HCT116 (cell line): ENCODE results near the gene CTTNBP2.

Source experiments
- CEBPB ChIP-seq: IDR thresholded peaks from 2 replicates; pipeline ENCODE4 v1.6.1; 2012; ENCODE audit warnings: low read depth
- ELF1 ChIP-seq: IDR thresholded peaks from 2 replicates; pipeline ENCODE4 v1.6.1; 2012; ENCODE audit warnings: low read depth, borderline replicate concordance
- EZH2 ChIP-seq: fragments of 200-600 bp; sonication (generic); IDR thresholded peaks from 2 replicates; pipeline ENCODE4 v1.6.1; 2017; ENCODE audit warnings: antibody characterized with exemption, mixed run types
- JUND ChIP-seq: IDR thresholded peaks from 2 replicates; pipeline ENCODE4 v1.6.1; 2012
- POLR2A ChIP-seq: IDR thresholded peaks from 2 replicates; pipeline ENCODE4 v1.7.0; 2011; ENCODE audit warnings: borderline replicate concordance; ENCODE audit not compliant: insufficient read depth, insufficient read length; ENCODE audit errors: extremely low read depth
- POLR2AphosphoS5 ChIP-seq: IDR thresholded peaks from 2 replicates; pipeline ENCODE4 v1.6.1; 2011; ENCODE audit warnings: mild to moderate bottlenecking, low read depth, low read length, moderate library complexity
- RAD21 ChIP-seq: IDR thresholded peaks from 2 replicates; pipeline ENCODE4 v1.6.1; 2012; ENCODE audit warnings: low read depth, mild to moderate bottlenecking
- TCF7L2 ChIP-seq: IDR thresholded peaks from 2 replicates; pipeline ENCODE4 v1.7.0; 2011; ENCODE audit warnings: borderline replicate concordance, inconsistent platforms; ENCODE audit not compliant: insufficient read depth, insufficient read length; ENCODE audit errors: extremely low read depth
- YY1 ChIP-seq: IDR thresholded peaks from 2 replicates; pipeline ENCODE4 v1.6.1; 2011; ENCODE audit warnings: low read length, low read depth, moderate library complexity, mild to moderate bottlenecking; ENCODE audit not compliant: insufficient replicate concordance; ENCODE audit errors: extremely low read depth
- ZNF274 ChIP-seq: fragments of 200-500 bp; sonication (Bioruptor generic); IDR thresholded peaks from 2 replicates; pipeline ENCODE4 v1.6.1; 2014; ENCODE audit warnings: mild to moderate bottlenecking, low read depth, low read length, inconsistent platforms
- TF ChIP-seq, protein P1 (sequence below): IDR thresholded peaks from 2 replicates; pipeline ENCODE4 v1.6.1; 2012; ENCODE audit warnings: low read depth
- TF ChIP-seq, protein P2 (sequence below), 3 experiments: fragments of 200-600 bp in 1 of 3; sonication (generic) in 1 of 3; IDR thresholded peaks in 2 of 3; conservative IDR thresholded peaks in 1 of 3; 2 replicates each; pipeline ENCODE4 v1.5.1; 2012 to 2017; ENCODE audit warnings: low read depth in 2 of 3, low read length in 2 of 3, antibody characterized with exemption in 1 of 3, borderline replicate concordance in 1 of 3, control low read depth in 1 of 3, mild to moderate bottlenecking in 1 of 3, mixed read lengths in 1 of 3, mixed run types in 1 of 3, moderate library complexity in 1 of 3; ENCODE audit not compliant: insufficient read depth in 1 of 3

DNA sequence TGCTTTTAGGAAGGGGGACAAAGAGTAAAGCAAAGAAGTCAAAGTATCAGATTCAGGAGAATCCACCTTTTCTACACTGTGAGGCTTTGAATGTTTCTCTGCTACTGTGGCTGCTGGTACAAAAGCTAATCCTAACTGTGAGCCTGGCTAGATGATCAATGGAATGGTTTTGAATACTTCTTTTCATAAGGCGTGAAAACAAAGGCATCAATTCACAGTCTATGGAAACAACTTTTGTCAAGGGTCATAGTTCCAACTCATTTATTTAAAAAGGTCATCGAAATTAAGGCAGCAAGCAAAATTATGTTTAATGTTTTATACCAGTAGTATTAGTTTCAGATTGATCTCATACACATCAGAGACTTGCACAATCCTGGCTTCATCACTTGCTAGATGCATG, 118.1 kb downstream of the CTTNBP2 start:
- TF ChIP-seq POLR2AphosphoS5 (no peak), RAD21 (no peak), CEBPB (no peak), ELF1 (no peak), TCF7L2 (no peak), EZH2 (no peak), ZNF274 (no peak), JUND (no peak), YY1 (no peak), POLR2A (no peak)
- TF ChIP-seq, protein P1, sequence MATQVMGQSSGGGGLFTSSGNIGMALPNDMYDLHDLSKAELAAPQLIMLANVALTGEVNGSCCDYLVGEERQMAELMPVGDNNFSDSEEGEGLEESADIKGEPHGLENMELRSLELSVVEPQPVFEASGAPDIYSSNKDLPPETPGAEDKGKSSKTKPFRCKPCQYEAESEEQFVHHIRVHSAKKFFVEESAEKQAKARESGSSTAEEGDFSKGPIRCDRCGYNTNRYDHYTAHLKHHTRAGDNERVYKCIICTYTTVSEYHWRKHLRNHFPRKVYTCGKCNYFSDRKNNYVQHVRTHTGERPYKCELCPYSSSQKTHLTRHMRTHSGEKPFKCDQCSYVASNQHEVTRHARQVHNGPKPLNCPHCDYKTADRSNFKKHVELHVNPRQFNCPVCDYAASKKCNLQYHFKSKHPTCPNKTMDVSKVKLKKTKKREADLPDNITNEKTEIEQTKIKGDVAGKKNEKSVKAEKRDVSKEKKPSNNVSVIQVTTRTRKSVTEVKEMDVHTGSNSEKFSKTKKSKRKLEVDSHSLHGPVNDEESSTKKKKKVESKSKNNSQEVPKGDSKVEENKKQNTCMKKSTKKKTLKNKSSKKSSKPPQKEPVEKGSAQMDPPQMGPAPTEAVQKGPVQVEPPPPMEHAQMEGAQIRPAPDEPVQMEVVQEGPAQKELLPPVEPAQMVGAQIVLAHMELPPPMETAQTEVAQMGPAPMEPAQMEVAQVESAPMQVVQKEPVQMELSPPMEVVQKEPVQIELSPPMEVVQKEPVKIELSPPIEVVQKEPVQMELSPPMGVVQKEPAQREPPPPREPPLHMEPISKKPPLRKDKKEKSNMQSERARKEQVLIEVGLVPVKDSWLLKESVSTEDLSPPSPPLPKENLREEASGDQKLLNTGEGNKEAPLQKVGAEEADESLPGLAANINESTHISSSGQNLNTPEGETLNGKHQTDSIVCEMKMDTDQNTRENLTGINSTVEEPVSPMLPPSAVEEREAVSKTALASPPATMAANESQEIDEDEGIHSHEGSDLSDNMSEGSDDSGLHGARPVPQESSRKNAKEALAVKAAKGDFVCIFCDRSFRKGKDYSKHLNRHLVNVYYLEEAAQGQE: no peak
- TF ChIP-seq, protein P2, sequence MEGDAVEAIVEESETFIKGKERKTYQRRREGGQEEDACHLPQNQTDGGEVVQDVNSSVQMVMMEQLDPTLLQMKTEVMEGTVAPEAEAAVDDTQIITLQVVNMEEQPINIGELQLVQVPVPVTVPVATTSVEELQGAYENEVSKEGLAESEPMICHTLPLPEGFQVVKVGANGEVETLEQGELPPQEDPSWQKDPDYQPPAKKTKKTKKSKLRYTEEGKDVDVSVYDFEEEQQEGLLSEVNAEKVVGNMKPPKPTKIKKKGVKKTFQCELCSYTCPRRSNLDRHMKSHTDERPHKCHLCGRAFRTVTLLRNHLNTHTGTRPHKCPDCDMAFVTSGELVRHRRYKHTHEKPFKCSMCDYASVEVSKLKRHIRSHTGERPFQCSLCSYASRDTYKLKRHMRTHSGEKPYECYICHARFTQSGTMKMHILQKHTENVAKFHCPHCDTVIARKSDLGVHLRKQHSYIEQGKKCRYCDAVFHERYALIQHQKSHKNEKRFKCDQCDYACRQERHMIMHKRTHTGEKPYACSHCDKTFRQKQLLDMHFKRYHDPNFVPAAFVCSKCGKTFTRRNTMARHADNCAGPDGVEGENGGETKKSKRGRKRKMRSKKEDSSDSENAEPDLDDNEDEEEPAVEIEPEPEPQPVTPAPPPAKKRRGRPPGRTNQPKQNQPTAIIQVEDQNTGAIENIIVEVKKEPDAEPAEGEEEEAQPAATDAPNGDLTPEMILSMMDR (IDR thresholded peaks at IDR 0.05 in 2 of 3, conservative IDR thresholded peaks at IDR 0.05 in 1 of 3; ENCODE audit: borderline replicate concordance in 1 of 3, insufficient read depth in 1 of 3, low read depth in 2 of 3, low read length in 2 of 3): no peak
